Mucosa of rectum (tissue), 2 donors: ENCODE results near the gene GH1.
A peak's percentile ranks its signal among the peaks of the same experiment; 100 is the strongest.
"Not testable (repeated sequence)": the region's sequence is repeated elsewhere in the genome, so short reads cannot be mapped to it uniquely, and the experiment has no call there.

Experiments
- H3K27ac ChIP-seq, 2 donors: one replicate each; pipeline ENCODE4 v1.7.0; 2013; ENCODE audit warnings: inconsistent platforms in 2 of 2, low read depth in 2 of 2, low read length in 2 of 2
- H3K27me3 ChIP-seq, 2 donors: one replicate each; pipeline ENCODE4 v1.7.0; 2013; ENCODE audit warnings: low read length in 2 of 2; ENCODE audit not compliant: control insufficient read depth in 2 of 2, insufficient read depth in 2 of 2
- H3K36me3 ChIP-seq, 2 donors: one replicate each; pipeline ENCODE4 v1.7.0; 2013; ENCODE audit warnings: low read length in 2 of 2; ENCODE audit not compliant: control insufficient read depth in 2 of 2, insufficient read depth in 2 of 2
- H3K4me1 ChIP-seq, 2 donors: one replicate each; pipeline ENCODE4 v1.7.0; 2013; ENCODE audit warnings: low read length in 2 of 2, mild to moderate bottlenecking in 1 of 2; ENCODE audit not compliant: control insufficient read depth in 2 of 2, insufficient read depth in 2 of 2
- H3K4me3 ChIP-seq, 2 donors: one replicate each; pipeline ENCODE4 v1.7.0; 2013; ENCODE audit warnings: low read length in 2 of 2
- H3K9ac ChIP-seq, 2 donors: one replicate each; pipeline ENCODE4 v1.7.0; 2013; ENCODE audit warnings: low read length in 2 of 2, low read depth in 1 of 2, mild to moderate bottlenecking in 1 of 2
- H3K9me3 ChIP-seq, 2 donors: one replicate each; pipeline ENCODE4 v1.7.0; 2013; ENCODE audit warnings: low read length in 2 of 2; ENCODE audit not compliant: control insufficient read depth in 2 of 2
- donor health status: healthy.
- donor health status: Normal muscosa, but diverticular disease.

GH1 gene

DNA sequence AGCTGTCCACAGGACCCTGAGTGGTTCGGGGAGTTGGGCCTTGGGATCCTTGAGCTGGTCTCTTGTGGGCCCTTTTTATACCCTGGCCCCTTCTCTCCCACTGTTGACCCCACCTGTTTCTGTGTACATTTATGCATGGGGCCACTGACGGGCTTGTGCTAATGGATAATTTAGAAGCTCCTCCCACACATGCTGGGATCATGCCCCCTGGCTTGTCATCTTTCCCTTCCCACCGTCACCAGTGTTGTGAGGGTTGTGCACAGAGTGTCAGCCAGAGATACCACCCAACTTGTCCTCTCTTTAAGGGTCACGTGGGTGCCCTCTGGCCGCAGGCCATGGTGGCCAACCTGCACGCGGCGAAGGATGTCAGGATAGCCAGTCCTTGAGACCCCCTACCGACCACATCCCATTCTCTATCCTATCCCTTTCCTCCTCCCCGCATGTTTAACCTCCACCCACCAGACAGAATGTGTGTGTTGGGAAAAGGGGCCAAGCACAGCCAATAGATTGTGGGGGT lies at the start of gene GH1:
Gene GH1 (minus strand): TSS at position 51 of the 517 bp plus-strand sequence. CDS start 63 bp downstream, outside the sequence.
- not testable (repeated sequence) for H3K9me3 ChIP-seq, H3K27me3 ChIP-seq, H3K4me3 ChIP-seq, H3K27ac ChIP-seq, H3K36me3 ChIP-seq, H3K9ac ChIP-seq, H3K4me1 ChIP-seq

- Histone ChIP-seq H3K9ac (no peak overlapping the region), H3K9me3 (no peaks in the 10 kb centered on the region), H3K27ac (no peak overlapping the region), H3K4me3 (no peak overlapping the region), H3K27me3 (no peaks in the 10 kb centered on the region), H3K4me1 (no peaks in the 10 kb centered on the region), H3K36me3 (no peaks in the 10 kb centered on the region)
Measured at GRCh38 chr17:63967953-63968352, 49.3 kb upstream of the GH1 start.

DNA sequence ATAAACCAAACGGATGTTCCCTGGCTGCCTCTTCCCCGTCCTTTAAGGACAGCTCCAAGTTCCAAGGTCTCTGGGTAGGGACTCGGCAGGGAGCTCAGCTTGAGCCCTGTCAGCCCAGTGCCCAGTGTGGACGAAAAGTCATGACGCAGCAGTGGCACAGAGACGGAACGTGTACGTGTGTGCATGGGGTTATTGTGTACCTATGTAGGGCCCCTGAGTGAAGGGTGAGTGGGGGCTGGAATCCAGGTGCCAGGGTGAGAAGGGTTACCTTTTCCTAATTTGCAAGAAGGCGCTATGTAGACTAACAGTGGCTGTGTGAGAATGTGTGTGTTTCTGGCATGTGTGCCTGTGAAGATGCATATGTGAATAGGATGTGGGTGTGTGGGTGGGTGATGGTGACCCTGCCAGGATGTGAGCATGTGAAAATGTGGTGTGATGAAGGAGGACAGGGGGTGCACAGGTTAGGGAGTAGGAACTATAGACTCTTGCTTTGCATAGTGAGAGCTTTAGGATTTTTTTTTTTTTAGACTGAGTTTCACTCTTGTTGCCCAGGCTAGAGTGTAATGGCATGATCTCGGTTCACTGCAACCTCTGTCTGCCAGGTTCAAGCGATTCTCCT lies 48.1 kb upstream of the GH1 start:
- Histone ChIP-seq H3K4me3 (no peak overlapping the region), H3K9me3 (no peaks in the 10 kb centered on the region), H3K36me3 (no peaks in the 10 kb centered on the region), H3K27ac (no peak overlapping the region), H3K4me1 (no peaks in the 10 kb centered on the region), H3K9ac (no peak overlapping the region), H3K27me3 (no peaks in the 10 kb centered on the region)

DNA sequence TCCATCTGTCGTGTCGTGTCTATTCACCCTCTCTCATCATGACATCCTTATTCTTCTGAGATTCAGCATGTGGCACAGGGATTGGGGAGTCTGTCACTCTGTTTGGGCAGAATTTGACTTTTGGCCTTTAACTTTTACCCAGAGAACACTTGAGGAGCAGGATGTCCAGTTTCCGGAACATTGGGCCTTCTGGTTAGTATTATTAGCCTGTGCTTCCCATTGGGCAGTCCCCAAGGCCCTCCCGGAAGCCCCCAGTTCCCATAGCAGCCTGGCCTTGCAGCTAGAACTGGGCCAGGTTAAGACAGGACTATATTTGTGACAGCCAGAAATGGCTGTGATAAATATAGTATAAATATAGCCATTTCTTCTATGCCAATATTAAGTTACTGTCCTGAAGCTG lies 44.5 kb upstream of the GH1 start:
- H3K27ac ChIP-seq, result peak overlapping the region; percentile 5 to 16
- H3K4me1 ChIP-seq, result no peaks in the 10 kb centered on the region
- no peak overlapping the region for H3K9ac ChIP-seq
- H3K36me3 ChIP-seq, result no peaks in the 10 kb centered on the region
- no peak overlapping the region for H3K4me3 ChIP-seq
- no peaks in the 10 kb centered on the region for H3K9me3 ChIP-seq
- peaks cover 0 to 3% of the 10 kb centered on the region in 2 donors for H3K27me3 ChIP-seq

- Histone ChIP-seq H3K27ac (peak overlapping the region in 1 of 2 donors; percentile 16), H3K4me1 (no peaks in the 10 kb centered on the region), H3K9ac (no peak overlapping the region), H3K27me3 (peaks cover 0 to 3% of the 10 kb centered on the region in 2 donors), H3K4me3 (no peak overlapping the region), H3K9me3 (no peaks in the 10 kb centered on the region), H3K36me3 (no peaks in the 10 kb centered on the region)
Measured at GRCh38 chr17:63962298-63962744, 43.7 kb upstream of the GH1 start.

GRCh38 chr17:63961355-63962212 lies 42.9 kb upstream of the GH1 start:
- Histone ChIP-seq H3K9me3 (no peaks in the 10 kb centered on the region), H3K27me3 (peaks cover 0 to 3% of the 10 kb centered on the region in 2 donors), H3K36me3 (no peaks in the 10 kb centered on the region), H3K27ac (no peak overlapping the region), H3K4me3 (no peak overlapping the region), H3K4me1 (no peaks in the 10 kb centered on the region), H3K9ac (no peak overlapping the region)

DNA sequence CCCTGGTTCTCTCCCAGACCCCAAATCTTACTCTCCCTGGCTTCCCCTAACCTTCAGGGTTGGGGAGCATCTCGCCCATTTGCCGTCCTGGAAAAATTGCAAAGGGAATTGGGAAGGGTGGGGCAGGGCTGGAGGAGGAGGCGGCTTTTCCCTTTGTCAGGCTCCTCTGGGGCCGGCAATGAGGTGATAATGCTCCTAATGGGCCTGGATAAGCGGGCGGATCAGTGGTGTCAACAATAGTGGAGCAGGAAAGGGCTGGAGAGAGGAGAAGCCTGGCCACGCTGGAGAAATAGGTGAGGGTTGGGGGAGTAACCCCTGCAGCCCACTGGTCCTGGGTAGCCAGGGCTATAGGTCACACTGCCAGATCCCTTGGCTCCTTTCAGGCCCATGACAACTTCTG lies 41.8 kb upstream of the GH1 start:
- H3K27me3 ChIP-seq, result peaks cover 0 to 3% of the 10 kb centered on the region in 2 donors
- H3K4me1 ChIP-seq, result no peaks in the 10 kb centered on the region
- no peak overlapping the region for H3K4me3 ChIP-seq
- H3K36me3 ChIP-seq, result no peaks in the 10 kb centered on the region
- no peaks in the 10 kb centered on the region for H3K9me3 ChIP-seq
- H3K27ac ChIP-seq, result no peak overlapping the region
- H3K9ac ChIP-seq, result no peak overlapping the region

GRCh38 chr17:63960006-63960405 lies 41.4 kb upstream of the GH1 start:
- H3K27ac ChIP-seq, result no peak overlapping the region
- H3K4me1 ChIP-seq, result no peaks in the 10 kb centered on the region

DNA sequence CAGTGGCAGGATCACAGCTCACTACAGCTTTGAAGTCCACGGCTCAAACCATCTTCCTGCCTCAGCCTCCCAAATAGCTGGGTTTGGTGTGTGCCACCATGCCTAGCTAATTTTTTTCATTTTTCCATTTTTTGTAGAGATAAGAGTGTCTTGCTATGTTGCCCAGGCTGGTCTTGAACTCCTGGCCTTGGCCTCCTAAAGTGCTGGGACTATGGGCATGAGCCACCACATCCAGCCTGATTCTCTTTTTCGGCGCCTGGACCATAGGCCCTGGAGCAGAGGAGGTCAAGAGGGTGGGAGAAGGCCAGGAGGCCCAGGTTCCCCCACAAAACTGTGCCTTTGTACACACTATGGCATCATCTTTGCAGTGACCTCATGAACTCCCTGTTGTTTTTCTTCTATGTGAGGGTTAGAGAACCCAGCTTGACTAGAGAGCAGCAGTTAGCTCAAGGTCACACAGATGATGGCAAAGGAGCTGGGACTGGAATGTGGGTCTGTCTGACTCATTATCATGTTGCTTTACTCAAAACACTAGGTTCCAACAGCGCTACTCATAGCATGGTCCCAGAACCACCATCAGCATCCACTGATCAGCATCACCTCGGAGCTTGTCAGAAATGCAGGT lies 37.8 kb upstream of the GH1 start:
- no peak overlapping the region for H3K4me3 ChIP-seq
- peaks cover 0 to 3% of the 10 kb centered on the region in 2 donors for H3K27me3 ChIP-seq
- H3K9ac ChIP-seq, result no peak overlapping the region
- no peaks in the 10 kb centered on the region for H3K9me3 ChIP-seq
- H3K27ac ChIP-seq, result no peak overlapping the region
- no peaks in the 10 kb centered on the region for H3K36me3 ChIP-seq
- no peaks in the 10 kb centered on the region for H3K4me1 ChIP-seq

More at GRCh38 chr17:63960006-63960405, 41.4 kb upstream of the GH1 start:
- Histone ChIP-seq H3K36me3 (no peaks in the 10 kb centered on the region), H3K9ac (no peak overlapping the region), H3K27me3 (peaks cover 0 to 3% of the 10 kb centered on the region in 2 donors), H3K4me3 (no peak overlapping the region), H3K9me3 (no peaks in the 10 kb centered on the region)

- no peaks in the 10 kb centered on the region for H3K36me3 ChIP-seq
- H3K9ac ChIP-seq, result no peak overlapping the region
- H3K4me3 ChIP-seq, result no peak overlapping the region
- no peaks in the 10 kb centered on the region for H3K4me1 ChIP-seq
- H3K9me3 ChIP-seq, result no peaks in the 10 kb centered on the region
- H3K27me3 ChIP-seq, result peaks cover 0 to 3% of the 10 kb centered on the region in 2 donors
- no peak overlapping the region for H3K27ac ChIP-seq
Measured at GRCh38 chr17:63955791-63956190, 37.2 kb upstream of the GH1 start.
